HG03097 (cell line): Measurements from ENCODE around the gene SMAD2.
"Not testable (repeated sequence)": the region's sequence is repeated elsewhere in the genome, so short reads cannot be mapped to it uniquely, and the experiment has no call there.

ENCODE experiments used
- ATAC-seq: cut with Tn5 transposase; IDR thresholded peaks from one replicate; pipeline ENCODE4 v1.9.1; 2021; ENCODE audit not compliant: unreplicated experiment, low FRiP score

The SMAD2 gene

DNA sequence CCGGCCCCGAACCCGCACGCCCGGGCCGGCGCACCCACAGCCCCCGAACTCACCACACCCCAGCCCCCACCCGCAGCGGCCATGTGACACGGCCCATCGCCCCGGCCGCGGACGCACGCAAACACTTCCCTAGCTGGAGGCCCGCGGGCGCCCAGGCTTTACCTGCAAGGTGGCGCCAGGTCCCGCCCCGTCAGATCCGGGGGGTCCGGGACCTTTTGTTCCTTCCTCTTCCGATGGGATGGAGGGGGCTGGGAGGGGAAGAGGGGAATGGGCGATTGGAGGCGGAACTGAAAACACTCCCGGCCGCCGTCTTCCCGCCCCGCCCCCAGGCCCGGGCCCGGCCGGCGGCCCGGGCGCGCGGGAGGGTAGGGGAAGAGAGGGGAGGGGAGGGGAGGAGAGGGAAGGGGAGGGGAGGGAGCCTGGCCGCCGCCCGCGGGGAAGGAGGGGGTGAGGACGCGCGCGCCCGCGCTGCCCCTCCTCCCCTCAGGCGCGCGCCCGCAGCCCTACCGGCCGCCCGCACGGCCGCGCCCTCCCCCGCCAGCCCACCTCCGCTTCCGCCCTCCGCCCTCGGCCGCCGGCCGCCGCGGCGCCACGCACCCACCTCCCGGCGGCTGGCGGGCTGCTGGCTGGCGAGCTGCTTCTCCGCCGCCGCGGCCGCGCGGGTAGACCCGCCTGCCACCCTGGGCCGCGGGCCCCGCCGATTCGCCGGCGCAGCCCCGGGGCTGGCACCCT is at the start of gene SMAD2:
Gene SMAD2 (minus strand): TSS at position 461 of the 732 bp plus-strand sequence. CDS start 33,903 bp downstream, outside the sequence.
- ATAC-seq = peak; percentile 52

DNA sequence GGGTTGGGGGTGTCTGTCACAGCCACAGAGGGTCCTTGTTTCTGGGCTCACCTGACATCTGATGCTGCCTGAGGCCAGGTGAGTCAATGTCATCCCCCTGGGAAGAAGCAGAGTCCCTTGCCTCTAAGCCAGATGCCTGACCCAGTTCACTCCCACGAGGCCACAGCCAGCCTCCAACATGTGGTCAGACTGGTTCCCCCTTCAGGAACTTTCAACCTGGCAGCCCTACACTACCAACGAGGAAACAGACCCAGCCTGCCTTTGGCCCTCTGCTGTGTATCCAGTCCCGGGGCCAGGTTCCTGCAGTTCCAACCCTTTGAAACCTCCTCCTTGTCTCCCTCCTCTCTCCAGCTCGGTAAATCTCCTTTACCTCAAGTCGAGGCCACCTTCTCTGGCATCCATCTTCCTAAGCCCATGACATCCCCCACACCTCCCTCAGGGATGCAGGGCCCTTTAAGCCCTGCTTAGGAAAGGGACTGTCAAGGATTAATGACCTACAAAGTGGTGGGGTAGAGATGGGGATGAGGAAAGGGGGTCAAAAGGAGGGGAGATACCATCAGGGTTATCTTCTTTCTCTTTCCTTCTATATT is 49.2 kb upstream of the SMAD2 start:
- ATAC-seq = no peak

DNA sequence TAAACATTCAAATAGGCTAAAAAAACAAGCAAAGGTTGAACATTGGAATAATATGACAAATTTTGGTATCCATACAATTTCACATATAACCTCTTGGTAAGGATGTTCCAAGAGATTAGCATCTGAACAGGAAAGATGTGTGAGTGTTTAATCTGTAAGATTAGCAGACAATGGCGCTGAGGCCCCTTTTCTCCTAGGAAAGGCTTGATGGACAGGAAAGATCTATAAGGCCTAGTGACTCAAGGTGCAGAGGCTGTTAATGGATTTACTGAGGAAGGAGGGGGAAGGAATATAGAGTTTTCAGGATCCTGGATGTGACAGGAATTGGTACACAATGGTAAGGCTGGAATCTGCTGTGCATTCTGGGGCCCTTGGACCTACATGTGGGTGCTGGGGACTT is 48.1 kb upstream of the SMAD2 start:
- ATAC-seq = no peak

DNA sequence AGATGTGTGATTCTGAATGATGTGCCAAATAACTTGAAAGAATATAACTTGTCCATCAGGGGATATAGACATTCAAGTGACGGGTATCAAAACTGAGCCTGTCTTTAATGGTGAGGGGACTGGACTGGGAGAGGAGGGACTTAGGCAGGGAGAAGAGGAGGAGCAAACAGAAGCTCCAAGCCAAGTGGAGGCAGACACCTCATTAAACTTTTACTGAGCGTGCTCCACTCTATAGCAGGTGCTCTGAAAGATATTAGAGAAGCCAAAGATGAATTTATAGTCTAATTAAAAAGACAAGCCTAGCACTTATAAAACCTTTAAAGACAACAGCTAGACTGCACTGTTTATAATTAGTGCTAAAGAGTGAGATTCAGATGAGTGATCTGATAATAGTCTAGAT is 47.7 kb upstream of the SMAD2 start:
- ATAC-seq = no peak

DNA sequence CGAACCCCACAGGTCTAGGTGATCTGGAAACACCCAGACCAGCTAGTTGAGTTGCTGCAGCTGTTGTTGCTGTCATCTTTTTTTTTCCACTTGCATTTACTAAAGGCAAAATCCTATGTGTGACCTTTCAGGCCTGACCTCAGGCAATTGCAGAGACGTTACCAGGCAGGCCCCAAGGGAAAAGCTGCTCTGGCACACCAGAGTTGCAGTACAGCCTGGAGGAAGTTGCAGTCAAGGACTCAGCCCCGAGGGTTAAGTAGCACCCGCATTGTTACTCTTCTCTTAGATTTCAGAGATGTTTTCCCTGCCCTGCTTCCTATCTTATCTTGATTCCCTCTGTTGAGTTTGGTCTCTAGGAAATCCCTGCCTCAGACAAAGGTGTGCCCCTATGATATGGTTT is 45.2 kb upstream of the SMAD2 start:
- ATAC-seq = no peak

DNA sequence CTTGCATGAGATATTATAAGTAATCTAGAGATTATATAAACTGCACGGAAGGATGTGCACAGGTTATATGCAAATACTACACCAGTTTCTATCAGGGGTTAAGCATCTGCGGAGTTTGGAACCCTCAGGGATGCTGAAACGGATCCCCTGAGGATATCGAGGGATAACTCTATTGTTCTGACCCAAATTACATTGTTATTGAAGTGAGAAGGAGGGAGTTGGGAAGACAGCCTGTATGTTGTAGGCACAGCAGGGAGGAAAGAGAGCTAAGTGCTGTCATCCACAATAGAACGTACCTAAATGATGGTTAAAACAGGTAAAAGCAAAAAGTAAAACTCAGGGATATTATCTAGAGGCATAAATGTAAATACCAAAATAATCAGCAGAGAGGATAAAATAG is 44.6 kb upstream of the SMAD2 start:
- ATAC-seq = no peak

DNA sequence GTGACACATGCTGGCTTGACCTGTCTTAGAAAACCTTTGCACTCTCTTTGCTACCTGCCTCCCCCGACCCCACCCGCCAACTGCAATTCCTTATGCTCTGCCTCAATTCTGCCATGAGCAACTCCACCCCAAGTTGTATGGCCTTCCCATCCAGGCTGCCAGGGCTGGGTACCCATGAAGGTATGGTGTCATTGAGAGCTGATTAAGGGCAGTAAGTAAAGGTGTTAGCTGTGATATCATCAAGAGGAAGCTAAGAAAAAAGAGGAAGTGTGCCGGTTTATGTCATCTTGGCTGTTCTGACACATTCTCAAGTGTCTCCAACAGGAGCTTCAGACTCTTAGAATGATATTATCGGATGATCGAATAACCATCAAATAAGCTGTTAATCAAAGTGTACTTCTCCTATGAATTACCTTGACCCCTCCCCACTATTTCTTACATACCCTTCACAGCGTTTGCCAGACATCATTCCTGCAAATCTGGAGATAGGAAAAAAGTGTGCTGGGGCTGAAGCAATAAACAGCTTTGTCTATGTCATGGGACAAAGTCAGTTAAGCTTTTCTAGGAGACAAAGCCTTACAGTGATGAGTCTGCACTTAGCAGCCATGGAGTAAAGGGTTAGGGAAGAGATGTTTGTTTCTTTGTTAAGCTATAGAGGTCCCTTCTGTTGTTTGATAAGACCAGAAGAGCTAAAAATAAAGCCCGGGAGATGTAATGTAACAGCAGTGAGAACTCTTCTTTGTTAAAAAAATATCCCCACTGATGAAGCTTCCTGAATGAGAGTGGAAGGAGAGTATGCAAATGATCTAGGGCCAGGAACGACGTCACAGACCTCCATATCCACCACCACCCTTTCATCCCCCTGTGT is 40.4 kb upstream of the SMAD2 start:
- no peak for ATAC-seq

DNA sequence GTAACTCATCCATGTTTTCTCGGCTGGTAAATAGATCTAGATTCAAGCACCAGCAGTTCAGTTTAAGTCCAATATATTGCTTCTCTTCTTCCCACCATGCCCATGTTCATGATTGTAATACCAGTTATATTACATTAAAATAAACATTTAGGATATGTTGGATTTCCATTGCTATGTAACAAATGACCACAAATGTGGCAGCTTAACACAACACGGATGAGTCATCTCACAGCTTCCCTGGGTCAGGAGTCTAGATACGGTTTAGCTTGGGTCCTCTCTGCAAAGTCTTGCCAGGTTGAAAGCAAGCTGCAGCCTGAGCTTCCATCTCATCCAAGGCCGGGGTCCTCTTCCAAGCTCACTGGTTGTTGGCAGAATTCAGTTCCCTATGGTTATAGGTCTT is 39.4 kb upstream of the SMAD2 start:
- no peak for ATAC-seq

DNA sequence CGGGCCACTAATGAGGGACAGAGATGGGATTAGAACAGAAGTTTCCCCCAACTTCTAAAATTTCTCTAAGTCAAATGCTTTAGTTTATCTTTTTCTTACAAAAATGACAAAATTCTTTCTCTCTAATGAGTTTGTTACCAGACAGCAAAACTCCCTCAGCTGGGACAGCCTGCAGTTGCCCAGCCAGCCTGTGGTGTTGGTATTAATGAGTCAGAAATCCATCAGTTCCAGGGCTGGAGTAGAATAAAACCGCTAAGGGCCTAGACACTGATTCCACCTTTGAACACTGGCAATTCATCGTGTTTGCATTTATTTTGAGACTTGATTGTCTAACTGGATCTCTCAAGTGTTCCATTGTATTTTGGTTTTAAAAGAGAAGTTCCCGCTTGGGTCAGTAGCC is 38.3 kb upstream of the SMAD2 start:
- no peak for ATAC-seq

DNA sequence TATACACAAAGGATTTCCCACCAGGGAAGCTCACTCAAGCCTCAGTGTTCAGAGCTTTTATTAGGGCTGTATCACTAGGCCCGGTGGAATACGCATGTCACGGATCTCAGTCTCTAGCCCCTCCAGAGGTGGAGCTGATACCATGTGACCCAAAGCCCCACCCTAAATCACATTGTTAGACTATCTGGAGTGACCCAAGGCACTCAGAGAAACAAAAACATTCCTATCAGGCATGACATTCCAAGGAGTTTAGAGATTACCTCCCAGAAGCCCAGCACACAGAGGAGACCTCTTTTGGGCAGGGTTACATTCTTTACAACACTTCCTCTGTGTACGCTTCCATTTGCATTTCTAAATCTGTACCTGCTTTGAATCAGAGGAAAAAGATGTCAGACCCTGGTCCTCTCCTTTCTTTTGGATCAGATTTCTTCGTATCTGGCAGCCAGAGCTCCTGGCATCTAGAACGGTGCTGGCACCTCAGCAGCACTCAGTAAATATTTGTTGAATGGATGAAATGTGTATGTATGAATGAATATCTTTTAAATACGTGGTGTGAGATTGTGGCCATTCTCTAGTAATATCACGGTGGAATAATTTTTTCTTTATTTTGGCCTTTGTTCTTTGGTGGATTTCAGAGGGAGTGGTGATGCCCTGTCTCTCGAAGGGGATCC is 37.7 kb upstream of the SMAD2 start:
- no peak for ATAC-seq

DNA sequence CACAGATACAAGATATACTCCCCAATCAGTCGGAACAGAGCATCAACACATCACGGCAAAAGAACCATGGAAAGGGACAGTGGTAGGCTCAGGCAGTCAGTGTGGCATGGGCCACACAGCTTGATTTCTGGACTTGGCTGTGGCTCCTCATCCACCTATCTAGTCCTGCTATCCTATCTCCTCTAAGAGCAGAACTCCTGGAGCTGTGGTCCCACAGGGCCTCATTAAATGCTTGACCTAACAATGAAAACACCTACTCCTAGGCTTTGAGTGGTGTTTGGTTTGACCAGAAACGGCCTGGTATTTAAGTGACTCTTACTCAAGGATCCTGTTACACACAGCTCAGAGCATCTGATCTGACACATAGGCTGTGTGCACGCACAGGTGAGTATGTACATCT is 33.6 kb upstream of the SMAD2 start:
- no peak for ATAC-seq

DNA sequence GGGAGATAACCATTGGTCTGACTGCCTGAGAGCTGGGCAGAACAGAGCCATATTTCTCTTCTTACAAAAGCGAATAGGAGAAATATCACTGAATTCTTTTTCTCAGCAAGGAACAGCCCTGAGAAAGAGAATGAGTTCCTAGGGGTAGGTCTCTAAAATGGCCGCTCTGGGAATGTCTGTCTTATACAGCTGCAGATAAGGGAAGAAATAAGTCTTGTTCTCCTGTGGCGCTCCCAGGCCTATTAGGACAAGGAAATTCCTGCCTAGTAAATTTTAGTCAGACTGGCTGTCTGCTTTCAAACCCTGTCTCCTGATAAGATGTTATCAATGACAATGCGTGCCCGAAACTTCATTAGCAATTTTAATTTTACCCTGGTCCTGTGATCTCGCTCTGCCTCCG is 30.5 kb upstream of the SMAD2 start:
- ATAC-seq = not testable (repeated sequence)

DNA sequence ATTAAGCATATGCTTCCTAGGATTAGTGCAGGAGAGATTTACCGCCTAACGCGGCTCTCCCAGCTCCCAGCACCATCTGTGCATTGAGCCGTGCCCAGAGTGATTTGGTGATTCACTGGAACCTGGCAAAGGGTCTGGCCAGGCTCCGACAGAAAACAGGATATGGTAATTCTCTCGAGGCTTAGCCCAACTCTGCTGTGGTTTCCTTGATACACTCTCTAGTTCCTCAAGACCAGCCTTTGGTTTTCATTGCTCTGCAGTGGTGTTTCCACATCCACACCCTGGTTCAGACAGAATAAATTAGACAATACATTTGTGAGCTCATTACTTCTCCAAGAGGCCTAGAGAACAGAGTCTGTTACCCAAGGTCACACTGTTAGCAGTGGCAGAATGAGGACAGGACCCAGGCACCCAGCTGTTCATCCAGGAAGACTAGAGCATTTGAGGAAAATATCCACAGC is 23.0 kb upstream of the SMAD2 start:
- ATAC-seq = peak; percentile 93

DNA sequence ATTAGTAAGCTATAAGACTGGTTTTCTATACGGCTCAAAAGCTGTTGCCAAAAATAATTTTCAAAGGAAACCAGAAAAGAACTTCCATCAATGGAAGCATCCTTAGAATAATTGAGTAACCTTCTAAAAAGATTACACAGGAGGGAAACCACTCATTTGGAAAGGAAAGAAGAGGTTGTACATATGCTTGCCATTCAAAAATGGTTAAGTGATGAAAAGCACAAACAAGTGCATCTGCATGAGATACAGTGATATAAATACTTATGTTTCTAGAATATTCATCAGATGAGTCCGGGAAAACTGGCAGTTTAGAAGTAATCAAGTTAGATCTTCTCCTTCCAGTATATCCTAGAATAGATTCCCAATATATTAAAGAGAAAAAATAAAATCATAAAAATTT is 20.1 kb upstream of the SMAD2 start:
- ATAC-seq = no peak

DNA sequence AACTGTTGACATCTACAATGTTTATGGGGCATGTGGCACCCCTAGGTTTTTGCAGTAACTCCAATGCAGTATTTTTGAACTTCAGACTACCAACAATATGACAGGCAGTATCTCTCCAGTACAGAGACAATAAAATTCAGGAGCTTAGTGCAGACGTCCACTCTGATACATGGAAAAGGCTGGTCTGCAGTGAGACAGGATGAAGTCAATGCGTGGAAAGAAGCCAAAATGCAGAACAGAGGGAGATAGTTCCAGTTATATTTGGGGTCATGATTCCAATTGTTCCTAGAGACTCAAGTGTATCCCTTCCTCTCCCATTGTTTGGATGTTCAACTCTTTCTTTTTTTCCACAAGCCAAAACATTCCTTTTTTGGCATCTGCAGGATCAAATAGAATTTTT is 18.7 kb upstream of the SMAD2 start:
- no peak for ATAC-seq

DNA sequence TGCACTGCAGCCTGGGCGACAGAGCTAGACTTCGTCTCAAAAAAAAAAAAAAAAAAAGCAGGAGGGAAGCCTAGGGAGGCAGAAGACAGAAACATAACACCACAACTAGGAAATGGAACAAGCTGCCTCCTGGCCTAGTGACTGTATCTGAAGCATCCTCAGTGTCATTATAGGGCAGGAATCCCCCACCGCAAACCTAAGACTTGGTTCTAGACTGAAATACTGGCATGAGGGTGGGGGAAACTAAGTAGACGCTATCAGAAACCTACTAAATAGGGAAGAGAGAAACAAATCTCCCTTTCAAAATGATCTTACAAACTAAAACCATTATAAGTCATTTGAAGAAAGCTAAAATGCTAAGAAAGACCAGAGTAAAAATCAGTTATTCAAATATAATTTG is 16.4 kb upstream of the SMAD2 start:
- no peak for ATAC-seq

DNA sequence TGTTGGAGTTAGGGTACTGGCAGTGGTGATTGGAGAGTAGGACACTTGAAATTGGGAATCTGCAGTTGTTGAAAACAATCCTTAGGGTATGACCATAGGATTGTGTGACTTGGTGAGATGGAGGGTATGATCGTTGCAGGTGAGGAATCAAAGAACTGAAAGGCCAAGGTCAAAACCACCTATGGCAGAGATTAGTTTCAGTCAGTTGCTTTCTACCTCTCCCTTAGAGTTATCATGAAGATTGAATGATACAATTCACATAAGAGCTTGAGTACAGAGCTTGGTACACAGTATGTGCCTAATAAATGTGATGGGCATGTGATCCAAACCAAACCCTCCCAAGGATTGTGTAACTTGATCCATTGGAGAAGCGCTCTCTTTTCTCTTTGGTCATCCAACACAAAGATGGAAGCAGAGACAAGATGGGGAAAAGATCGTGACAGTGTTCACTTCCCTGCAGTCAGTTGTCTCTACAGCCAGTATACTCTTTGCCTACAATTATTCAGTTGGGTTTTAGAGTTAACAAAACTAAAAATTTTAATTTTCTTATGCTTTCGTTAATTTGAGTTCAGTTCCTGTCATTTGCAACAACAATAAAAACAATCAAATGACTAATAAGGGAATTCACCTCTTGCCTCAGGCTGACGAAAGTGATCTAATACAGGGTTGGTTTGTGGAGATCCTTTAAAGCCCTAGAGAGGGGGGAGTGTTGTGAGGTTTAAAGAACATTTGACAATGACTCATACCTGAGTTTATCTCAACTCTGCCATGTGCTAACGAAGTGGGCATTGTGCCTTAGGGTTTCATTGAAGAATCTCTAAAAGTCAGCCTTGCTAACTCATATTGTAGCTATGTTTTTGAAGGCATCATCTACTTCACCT is 14.8 kb upstream of the SMAD2 start:
- no peak for ATAC-seq

DNA sequence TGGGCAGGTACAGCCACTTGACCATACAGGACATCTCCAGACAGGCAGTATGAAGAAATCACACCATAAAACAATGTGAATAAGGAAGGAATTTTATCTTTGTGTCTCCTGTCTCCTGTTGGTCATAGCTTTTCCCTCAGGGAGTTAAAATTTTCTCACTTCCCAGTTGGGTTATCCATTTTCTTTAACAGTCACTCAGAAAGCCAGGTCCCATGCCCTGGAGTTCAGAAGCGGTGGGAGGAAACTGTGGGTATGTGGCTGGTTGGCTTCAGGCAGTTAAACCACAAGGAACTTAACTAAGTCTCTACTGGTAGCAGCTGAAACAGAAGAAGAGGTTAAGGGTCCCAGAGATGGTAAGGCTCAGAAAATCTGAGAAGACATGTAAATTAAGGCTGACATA is 6.5 kb upstream of the SMAD2 start:
- ATAC-seq = no peak

DNA sequence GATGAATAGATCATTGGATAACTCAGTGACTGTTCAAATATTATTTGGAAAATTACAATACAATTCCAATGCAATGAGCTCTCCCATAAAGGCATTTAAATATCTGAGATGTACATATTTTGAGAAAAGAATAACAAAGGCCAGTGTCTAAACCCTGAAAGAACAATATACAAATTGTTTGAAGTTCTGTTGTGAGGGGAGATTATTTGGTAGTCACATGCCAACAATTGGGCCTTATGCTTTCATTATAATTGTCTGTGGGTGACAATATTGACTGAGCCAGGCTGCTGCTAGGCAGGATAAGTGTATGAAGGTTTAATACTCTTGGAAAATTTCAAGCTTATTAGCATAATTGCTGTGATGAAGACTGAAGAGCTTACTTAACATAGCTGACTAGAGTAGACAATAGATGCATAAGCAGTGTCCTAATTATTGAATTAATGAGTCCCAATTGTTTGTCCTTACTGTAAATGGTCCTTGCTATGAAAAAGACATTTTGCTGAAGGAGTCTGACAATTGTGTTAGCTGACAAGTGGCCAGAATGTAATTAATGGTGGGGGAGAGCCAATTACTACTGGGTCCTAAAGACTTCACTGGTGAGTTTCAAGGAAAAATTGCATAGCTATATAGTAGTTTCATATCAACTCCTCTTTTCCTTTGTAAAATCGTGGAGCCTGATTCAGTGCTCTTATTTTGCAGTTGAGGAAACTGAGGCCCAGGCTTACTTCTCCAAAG is 5.0 kb upstream of the SMAD2 start:
- ATAC-seq = no peak
